ENCODE measurements around the gene HEATR9.

HEATR9 gene

DNA sequence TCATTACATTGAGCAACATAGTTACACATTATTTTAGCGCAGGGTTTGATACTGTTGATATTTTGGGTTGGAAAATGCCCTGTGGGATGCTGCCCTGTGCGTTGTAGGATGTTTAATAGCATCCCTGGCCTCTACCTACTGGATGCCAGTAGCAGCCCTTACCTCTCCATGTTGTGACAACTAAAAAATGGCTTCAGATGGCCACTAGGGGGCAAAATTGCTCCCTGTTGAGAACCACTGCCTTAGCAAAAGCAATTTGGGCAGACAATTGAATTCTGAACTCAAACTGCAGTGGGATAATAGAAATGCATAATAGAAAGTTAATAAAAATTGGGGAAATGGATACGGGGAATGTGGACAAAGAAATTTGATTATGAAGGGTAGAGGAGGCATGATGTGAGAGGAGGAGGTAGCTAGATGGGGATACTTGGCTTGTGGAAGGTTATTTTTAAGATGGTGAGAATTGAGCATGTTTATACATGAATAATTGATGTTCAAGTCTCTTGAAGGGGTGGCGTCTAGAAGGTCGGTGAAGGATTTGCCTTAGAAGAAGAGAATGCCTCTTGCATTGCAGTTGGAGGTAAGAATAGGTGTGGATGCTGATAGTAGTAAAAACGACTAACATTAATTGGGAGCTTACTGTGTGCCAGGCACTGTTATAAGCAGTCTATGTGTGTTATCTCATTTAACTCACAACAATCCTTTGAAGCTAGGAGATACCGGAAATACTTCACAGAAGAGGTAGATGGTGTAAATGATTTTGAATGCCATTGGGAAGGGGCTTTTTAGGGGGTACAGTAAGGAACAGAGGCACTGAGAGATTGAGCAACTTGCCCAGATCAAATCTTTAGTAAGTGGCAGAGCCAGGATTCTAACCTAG is 19.0 kb downstream of the HEATR9 start:
- Histone ChIP-seq H3K9me3 (ENCODE audit: control insufficient read depth, low read length) (no peaks in the 10 kb centered on the region), H3K4me3 (ENCODE audit: low read length) (no peak overlapping the region), H3K36me3 (ENCODE audit: control insufficient read depth, insufficient read depth, low read length, severe bottlenecking) (peaks cover 52% of the 10 kb centered on the region), H3K4me1 (ENCODE audit: control insufficient read depth, insufficient read depth, low read length) (peaks cover 21% of the 10 kb centered on the region), H3K9ac (ENCODE audit: low read length) (no peak overlapping the region), H3K27me3 (replicated peaks; ENCODE audit: control insufficient read depth, insufficient read depth, low read length) (no peaks in the 10 kb centered on the region)
- peak; percentile 74 for DNase-seq (ENCODE audit: low read depth)

DNA sequence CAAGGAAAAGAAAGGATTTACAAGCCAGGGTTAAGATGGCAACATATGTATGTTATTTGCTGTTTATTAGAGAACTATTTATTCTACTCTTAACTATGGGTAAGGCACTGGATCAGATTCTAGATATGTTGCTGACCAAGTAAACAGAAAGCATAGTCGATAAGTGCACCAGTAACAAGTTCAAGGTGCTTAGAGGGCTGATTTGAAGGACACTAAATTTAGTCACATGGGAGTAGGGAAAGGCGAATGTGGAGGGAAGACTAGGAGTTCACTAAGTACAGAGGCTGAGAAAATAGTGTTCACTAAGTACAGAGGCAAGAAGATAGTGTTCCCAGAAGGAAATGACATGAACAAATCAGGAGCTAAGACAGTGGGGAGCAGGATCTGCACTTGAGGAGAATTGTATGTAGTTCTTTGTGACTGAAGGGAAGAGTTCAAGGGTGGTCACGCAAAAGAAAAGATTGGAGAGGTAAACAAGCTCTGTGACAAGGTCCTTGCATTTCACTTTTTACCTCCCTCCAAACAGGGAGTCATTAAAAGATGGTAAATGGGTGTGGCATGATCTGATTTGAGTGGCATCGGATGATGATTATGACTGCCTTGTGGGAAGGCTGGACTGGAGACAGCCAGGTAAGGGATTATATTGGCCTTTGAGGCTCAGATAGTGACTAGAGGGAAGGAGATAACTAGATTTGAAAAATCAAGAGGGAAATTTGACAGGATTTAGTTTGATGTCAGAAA is 20.9 kb downstream of the HEATR9 start:
- H3K9ac ChIP-seq (ENCODE audit: low read length): peak overlapping the region; percentile 40
- no peak for DNase-seq (ENCODE audit: low read depth)
- H3K36me3 ChIP-seq (ENCODE audit: control insufficient read depth, insufficient read depth, low read length, severe bottlenecking): peaks cover 70% of the 10 kb centered on the region

DNA sequence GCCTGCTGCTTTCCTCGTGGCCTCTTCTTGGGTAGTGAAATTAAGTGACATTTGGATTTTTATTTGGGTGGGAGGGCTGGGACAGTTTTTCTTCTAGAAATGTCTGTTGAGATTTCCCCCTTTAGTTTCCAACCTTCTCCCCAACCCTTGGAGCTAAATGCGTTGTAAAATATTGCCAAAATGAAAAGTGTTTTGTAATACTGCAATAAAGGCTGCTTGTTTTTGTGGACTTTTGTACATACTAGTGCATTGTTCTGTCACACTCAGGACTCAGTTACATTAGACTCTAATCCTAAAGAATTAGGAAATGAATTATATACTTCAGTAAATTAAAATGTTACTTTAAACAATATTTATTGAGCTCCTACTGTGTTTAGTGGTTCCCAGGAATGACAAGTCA is 21.7 kb downstream of the HEATR9 start:
- H3K27me3 ChIP-seq (replicated peaks; ENCODE audit: control insufficient read depth, insufficient read depth, low read length): no peaks in the 10 kb centered on the region
- peaks cover 21% of the 10 kb centered on the region for H3K4me1 ChIP-seq (ENCODE audit: control insufficient read depth, insufficient read depth, low read length)
- no peak overlapping the region for H3K4me3 ChIP-seq (ENCODE audit: low read length)
- no peak for DNase-seq (ENCODE audit: low read depth)
- peak overlapping the region; percentile 40 for H3K9ac ChIP-seq (ENCODE audit: low read length)
- no peaks in the 10 kb centered on the region for H3K9me3 ChIP-seq (ENCODE audit: control insufficient read depth, low read length)
- H3K36me3 ChIP-seq (ENCODE audit: control insufficient read depth, insufficient read depth, low read length, severe bottlenecking): peaks cover 78% of the 10 kb centered on the region

More for the DNA sequence above, 20.9 kb downstream of the HEATR9 start:
- no peaks in the 10 kb centered on the region for H3K27me3 ChIP-seq (replicated peaks; ENCODE audit: control insufficient read depth, insufficient read depth, low read length)
- H3K4me1 ChIP-seq (ENCODE audit: control insufficient read depth, insufficient read depth, low read length): peaks cover 21% of the 10 kb centered on the region
- H3K9me3 ChIP-seq (ENCODE audit: control insufficient read depth, low read length): no peaks in the 10 kb centered on the region
- no peak overlapping the region for H3K4me3 ChIP-seq (ENCODE audit: low read length)

DNA sequence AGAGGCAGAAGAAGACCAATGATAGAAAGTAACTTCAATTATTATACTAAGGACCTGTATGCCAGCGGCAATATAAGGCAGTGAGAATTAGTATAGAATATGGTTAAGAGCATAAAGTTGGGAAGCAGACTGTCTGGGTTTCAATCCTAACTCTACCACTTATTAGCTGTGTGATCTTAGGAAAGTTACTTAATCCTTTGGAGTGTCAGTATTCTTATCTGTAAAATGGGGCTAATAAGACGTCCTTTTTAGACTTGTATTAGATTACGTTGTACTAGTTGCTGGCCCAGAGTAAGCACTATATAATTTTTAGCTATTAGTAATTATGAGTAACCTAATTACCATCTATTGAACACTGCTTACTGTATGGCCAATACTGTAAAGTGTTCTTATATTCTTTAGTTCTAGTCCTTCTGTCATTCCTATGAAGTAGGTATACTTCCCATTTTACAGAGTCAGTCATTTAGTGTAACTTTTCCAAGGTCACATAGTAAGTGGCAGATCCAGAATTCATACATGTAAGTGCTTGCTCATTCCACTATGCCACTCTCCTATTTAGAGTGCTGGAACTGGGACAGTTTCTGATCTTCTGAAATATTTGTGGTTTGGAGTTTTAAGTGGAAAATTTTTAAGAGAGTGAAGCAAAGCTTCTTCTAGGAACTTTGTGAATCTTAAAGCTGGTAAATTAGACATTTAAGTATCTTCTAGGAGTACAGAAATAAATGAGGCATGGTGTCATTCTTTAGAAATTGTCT is 22.5 kb downstream of the HEATR9 start:
- H3K27me3 ChIP-seq (replicated peaks; ENCODE audit: control insufficient read depth, insufficient read depth, low read length): no peaks in the 10 kb centered on the region
- H3K9ac ChIP-seq (ENCODE audit: low read length): no peak overlapping the region
- peak; percentile 46 for DNase-seq (ENCODE audit: low read depth)
- no peaks in the 10 kb centered on the region for H3K9me3 ChIP-seq (ENCODE audit: control insufficient read depth, low read length)
- peaks cover 23% of the 10 kb centered on the region for H3K4me1 ChIP-seq (ENCODE audit: control insufficient read depth, insufficient read depth, low read length)
- peaks cover 82% of the 10 kb centered on the region for H3K36me3 ChIP-seq (ENCODE audit: control insufficient read depth, insufficient read depth, low read length, severe bottlenecking)
- H3K4me3 ChIP-seq (ENCODE audit: low read length): no peak overlapping the region

DNA sequence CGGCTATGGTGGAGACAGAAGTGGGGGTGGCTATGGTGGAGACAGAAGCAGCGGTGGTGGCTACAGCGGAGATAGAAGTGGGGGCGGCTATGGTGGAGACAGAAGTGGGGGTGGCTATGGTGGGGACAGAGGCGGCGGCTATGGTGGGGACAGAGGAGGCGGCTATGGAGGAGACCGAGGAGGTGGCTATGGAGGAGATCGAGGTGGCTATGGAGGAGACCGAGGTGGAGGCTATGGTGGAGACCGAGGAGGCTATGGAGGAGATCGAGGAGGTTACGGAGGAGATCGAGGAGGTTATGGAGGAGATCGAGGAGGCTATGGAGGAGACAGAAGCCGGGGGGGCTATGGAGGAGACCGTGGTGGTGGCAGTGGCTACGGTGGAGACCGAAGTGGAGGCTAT is 24.1 kb downstream of the HEATR9 start:
- Histone ChIP-seq H3K9me3 (ENCODE audit: control insufficient read depth, low read length) (no peaks in the 10 kb centered on the region), H3K4me3 (ENCODE audit: low read length) (no peak overlapping the region), H3K27me3 (replicated peaks; ENCODE audit: control insufficient read depth, insufficient read depth, low read length) (no peaks in the 10 kb centered on the region), H3K36me3 (ENCODE audit: control insufficient read depth, insufficient read depth, low read length, severe bottlenecking) (peaks cover 85% of the 10 kb centered on the region), H3K9ac (ENCODE audit: low read length) (no peak overlapping the region), H3K4me1 (ENCODE audit: control insufficient read depth, insufficient read depth, low read length) (peaks cover 25% of the 10 kb centered on the region)
- no peak for DNase-seq (ENCODE audit: low read depth)

DNA sequence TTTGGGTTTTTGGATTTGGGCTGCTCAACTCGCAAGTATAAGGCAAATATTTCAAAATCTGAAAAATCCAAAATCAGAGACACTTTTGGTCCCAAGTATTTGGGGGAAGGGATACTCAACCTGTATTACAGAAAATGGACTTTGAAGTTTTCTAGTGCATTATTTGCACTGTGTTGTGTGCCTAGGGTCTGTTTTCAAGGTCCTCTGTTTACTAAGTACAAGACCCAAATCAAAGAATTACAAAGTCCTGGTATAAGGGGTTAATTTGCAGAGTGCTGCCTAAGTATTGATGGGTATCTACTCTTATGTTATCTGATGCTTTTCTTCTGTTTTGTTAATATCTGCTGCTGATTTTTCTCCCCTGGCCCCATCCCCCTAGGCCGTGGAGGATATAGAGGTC is 25.0 kb downstream of the HEATR9 start:
- no peak for DNase-seq (ENCODE audit: low read depth)
- Histone ChIP-seq H3K9me3 (ENCODE audit: control insufficient read depth, low read length) (no peaks in the 10 kb centered on the region), H3K4me3 (ENCODE audit: low read length) (no peak overlapping the region), H3K27me3 (replicated peaks; ENCODE audit: control insufficient read depth, insufficient read depth, low read length) (no peaks in the 10 kb centered on the region), H3K36me3 (ENCODE audit: control insufficient read depth, insufficient read depth, low read length, severe bottlenecking) (peaks cover 85% of the 10 kb centered on the region), H3K4me1 (ENCODE audit: control insufficient read depth, insufficient read depth, low read length) (peaks cover 25% of the 10 kb centered on the region), H3K9ac (ENCODE audit: low read length) (no peak overlapping the region)

DNA sequence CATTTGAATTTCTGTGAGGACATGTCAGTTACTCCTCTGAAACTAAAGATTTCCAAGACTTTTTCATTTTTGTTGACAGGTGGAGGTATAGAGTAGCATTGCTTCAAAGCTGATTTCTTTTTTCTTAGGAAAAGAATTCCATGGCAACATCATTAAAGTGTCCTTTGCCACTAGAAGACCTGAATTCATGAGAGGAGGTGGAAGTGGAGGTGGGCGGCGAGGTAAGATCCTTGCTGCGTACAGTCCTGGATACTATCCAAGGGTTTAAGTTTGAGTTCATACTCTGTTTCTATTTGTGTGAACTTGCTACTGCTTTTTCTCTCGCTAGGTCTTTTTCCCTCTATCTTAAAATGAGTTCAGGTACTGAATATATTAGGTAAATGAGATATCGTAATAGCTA is 26.5 kb downstream of the HEATR9 start:
- no peak overlapping the region for H3K9ac ChIP-seq (ENCODE audit: low read length)
- H3K27me3 ChIP-seq (replicated peaks; ENCODE audit: control insufficient read depth, insufficient read depth, low read length): no peaks in the 10 kb centered on the region
- DNase-seq (ENCODE audit: low read depth): no peak
- no peaks in the 10 kb centered on the region for H3K9me3 ChIP-seq (ENCODE audit: control insufficient read depth, low read length)
- peaks cover 18% of the 10 kb centered on the region for H3K4me1 ChIP-seq (ENCODE audit: control insufficient read depth, insufficient read depth, low read length)
- peaks cover 86% of the 10 kb centered on the region for H3K36me3 ChIP-seq (ENCODE audit: control insufficient read depth, insufficient read depth, low read length, severe bottlenecking)
- H3K4me3 ChIP-seq (ENCODE audit: low read length): no peak overlapping the region

DNA sequence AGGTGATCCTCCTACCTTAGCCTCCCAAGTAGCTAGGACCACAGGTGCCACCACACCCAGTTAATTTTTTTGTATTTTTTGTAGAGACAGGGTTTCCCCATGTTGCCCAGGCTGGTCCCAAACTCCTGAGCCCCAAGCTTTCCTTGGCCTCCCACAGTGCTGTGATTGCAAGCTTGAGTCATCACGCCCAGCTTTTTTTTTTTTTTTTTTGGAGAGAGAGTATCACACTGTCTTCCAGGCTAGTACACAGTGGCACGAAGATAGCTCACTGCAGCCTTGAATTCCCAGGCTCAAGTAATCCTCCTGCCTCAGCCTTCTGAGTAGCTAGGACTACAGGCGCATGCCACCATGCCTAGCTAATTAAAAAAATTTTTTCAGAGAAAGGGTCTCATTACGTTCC is 27.2 kb downstream of the HEATR9 start:
- DNase-seq (ENCODE audit: low read depth): peak; percentile 15
- H3K4me1 ChIP-seq (ENCODE audit: control insufficient read depth, insufficient read depth, low read length): peaks cover 10% of the 10 kb centered on the region
- no peaks in the 10 kb centered on the region for H3K27me3 ChIP-seq (replicated peaks; ENCODE audit: control insufficient read depth, insufficient read depth, low read length)
- no peak overlapping the region for H3K4me3 ChIP-seq (ENCODE audit: low read length)
- no peaks in the 10 kb centered on the region for H3K9me3 ChIP-seq (ENCODE audit: control insufficient read depth, low read length)
- peaks cover 91% of the 10 kb centered on the region for H3K36me3 ChIP-seq (ENCODE audit: control insufficient read depth, insufficient read depth, low read length, severe bottlenecking)
- no peak overlapping the region for H3K9ac ChIP-seq (ENCODE audit: low read length)

DNA sequence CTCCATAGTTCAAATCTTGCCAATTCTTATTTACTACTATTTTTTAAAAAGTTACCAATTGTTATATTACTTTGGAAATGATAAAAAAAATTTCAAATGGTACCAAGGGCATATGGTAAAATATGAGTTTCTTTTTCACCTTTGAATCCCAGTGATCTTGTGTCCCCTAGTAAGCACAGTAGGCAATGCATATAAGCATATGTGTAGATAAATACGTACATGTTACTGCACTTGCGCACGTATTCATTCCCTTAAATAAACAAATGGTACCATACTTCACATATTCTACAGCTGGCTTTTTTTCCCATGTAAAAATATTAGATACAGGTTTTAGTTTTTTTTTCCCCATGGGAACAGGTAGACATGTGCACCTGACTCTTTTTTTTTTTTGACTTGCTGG is 27.6 kb downstream of the HEATR9 start:
- peaks cover 6% of the 10 kb centered on the region for H3K4me1 ChIP-seq (ENCODE audit: control insufficient read depth, insufficient read depth, low read length)
- H3K27me3 ChIP-seq (replicated peaks; ENCODE audit: control insufficient read depth, insufficient read depth, low read length): no peaks in the 10 kb centered on the region
- H3K36me3 ChIP-seq (ENCODE audit: control insufficient read depth, insufficient read depth, low read length, severe bottlenecking): peaks cover 94% of the 10 kb centered on the region
- no peaks in the 10 kb centered on the region for H3K9me3 ChIP-seq (ENCODE audit: control insufficient read depth, low read length)
- DNase-seq (ENCODE audit: low read depth): no peak
- H3K9ac ChIP-seq (ENCODE audit: low read length): no peak overlapping the region
- H3K4me3 ChIP-seq (ENCODE audit: low read length): no peak overlapping the region

DNA sequence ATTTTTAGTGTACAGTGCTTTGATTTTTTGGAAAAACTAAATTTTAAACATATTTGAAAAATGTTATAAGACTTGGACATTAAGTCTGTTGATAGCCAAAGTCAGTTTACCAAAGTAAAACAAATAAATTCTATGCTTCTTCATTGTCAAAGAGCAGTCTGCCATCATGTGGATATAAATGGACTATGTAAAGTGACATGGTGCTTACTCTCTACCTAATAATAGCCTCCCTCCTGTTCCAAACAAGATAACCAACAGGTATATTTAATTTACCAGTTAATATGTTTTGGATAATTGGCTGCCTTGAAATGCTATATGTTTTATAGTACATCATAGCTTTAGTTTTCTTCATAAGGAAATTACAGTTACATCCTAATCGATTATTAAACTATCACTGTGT is 43.5 kb downstream of the HEATR9 start:
- Histone ChIP-seq H3K9ac (ENCODE audit: low read length) (no peak overlapping the region), H3K4me3 (ENCODE audit: low read length) (no peak overlapping the region), H3K9me3 (ENCODE audit: control insufficient read depth, low read length) (no peaks in the 10 kb centered on the region), H3K36me3 (ENCODE audit: control insufficient read depth, insufficient read depth, low read length, severe bottlenecking) (peaks cover 81% of the 10 kb centered on the region), H3K27me3 (replicated peaks; ENCODE audit: control insufficient read depth, insufficient read depth, low read length) (no peaks in the 10 kb centered on the region), H3K4me1 (ENCODE audit: control insufficient read depth, insufficient read depth, low read length) (no peaks in the 10 kb centered on the region)
- no peak for DNase-seq (ENCODE audit: low read depth)

DNA sequence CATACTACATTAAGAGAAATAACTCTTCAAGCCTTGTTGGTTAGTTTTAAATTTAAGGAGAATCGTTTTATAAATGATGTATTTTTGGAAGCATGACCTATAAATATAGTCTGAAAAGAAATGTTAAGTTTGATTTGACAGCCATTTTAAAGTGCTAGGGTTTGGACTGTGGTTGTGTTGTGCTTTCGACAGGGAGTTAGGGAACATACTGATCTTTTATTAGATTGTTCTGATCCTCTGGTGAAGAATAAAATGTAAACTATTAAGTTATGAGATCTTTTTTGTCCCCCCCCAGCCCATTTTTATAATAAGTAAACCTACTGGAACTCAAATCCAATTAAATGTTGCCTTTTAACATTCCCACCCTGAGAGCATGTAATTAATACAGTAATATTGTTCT is 47.4 kb downstream of the HEATR9 start:
- Histone ChIP-seq H3K9me3 (ENCODE audit: control insufficient read depth, low read length) (no peaks in the 10 kb centered on the region), H3K4me1 (ENCODE audit: control insufficient read depth, insufficient read depth, low read length) (no peaks in the 10 kb centered on the region), H3K36me3 (ENCODE audit: control insufficient read depth, insufficient read depth, low read length, severe bottlenecking) (peaks cover 77% of the 10 kb centered on the region), H3K27me3 (replicated peaks; ENCODE audit: control insufficient read depth, insufficient read depth, low read length) (no peaks in the 10 kb centered on the region), H3K4me3 (ENCODE audit: low read length) (no peak overlapping the region), H3K9ac (ENCODE audit: low read length) (no peak overlapping the region)
- no peak for DNase-seq (ENCODE audit: low read depth)

All from adipocyte (in vitro differentiated cells).